Tibial nerve (tissue), 3 donors: Measurements from ENCODE around the gene ALAS1.

Experiments used
- EP300 ChIP-seq, 2 donors: sonication (generic); formaldehyde crosslinking; IDR thresholded peaks; one replicate each; pipeline ENCODE4 v1.6.1; 2017; ENCODE audit warnings: antibody characterized with exemption in 2 of 2, mild to moderate bottlenecking in 1 of 2
- POLR2A ChIP-seq, 2 donors: fragments of 450-650 bp; IDR thresholded peaks; one replicate each; pipeline ENCODE4 v1.6.1; 2017; ENCODE audit warnings: antibody characterized with exemption in 2 of 2, mild to moderate bottlenecking in 2 of 2, moderate library complexity in 2 of 2

DNA sequence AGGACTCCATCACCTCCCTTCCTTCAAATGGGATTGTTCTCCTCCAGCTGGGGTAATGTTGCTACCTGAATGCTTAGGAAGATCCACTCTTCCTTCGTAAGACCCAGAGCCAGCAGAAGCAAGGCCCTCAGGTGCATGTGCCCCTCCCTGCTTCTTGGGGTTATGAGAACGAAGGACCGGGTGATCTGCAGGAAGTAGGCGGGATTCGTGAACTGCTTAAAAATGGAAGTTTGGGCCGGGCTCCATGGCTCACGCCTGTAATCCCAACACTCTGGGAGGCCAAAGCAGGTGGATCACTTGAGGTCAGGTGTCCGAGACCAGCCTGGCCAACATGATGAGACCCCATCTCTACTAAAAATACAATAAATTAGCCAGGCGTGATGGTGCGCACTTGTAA lies 19.4 kb downstream of the ALAS1 start:
- TF ChIP-seq EP300 (IDR thresholded peaks at IDR 0.05), result no peak
- no peak for TF ChIP-seq POLR2A (IDR thresholded peaks at IDR 0.05)
